ENCODE results near the gene FAM13B.

DNA sequence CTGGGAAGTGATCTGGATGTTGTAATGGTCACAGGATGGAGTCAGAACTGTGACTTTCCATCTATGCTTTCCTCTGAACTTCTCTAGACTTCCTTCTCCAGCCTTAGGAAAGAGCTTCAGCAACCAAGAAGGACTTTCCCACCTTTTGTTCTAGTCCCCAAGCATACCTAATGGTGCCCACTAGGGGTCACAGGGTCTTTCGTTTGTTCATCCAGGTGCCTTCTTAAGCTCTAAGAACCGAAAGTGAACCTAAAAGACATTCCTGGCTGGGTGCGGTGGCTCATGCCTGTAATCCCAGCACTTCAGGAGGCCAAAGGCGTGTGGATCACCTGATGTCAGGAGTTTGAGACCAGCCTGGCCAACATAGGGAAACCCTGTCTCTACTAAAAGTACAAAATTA lies 49.2 kb upstream of the FAM13B start:
- TF ChIP-seq, protein P1, sequence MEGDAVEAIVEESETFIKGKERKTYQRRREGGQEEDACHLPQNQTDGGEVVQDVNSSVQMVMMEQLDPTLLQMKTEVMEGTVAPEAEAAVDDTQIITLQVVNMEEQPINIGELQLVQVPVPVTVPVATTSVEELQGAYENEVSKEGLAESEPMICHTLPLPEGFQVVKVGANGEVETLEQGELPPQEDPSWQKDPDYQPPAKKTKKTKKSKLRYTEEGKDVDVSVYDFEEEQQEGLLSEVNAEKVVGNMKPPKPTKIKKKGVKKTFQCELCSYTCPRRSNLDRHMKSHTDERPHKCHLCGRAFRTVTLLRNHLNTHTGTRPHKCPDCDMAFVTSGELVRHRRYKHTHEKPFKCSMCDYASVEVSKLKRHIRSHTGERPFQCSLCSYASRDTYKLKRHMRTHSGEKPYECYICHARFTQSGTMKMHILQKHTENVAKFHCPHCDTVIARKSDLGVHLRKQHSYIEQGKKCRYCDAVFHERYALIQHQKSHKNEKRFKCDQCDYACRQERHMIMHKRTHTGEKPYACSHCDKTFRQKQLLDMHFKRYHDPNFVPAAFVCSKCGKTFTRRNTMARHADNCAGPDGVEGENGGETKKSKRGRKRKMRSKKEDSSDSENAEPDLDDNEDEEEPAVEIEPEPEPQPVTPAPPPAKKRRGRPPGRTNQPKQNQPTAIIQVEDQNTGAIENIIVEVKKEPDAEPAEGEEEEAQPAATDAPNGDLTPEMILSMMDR (conservative IDR thresholded peaks at IDR 0.05; ENCODE audit: low read depth, low read length) = no peak
- no peak for TF ChIP-seq EZH2 (IDR thresholded peaks at IDR 0.05; ENCODE audit: borderline replicate concordance, low read depth, low read length, poor library complexity, severe bottlenecking)

Measured in A673 (cell line).